Activated CD8-positive, alpha-beta T cell treated with anti-CD3 and anti-CD28 coated beads for 36 hours (primary cell): Measurements from ENCODE around the gene C2CD5. TPM values are rescaled to one million over a fixed set of nuclear protein-coding genes. Genes with fewer than 3 reads are reported as not detected.

Source experiments
- ATAC-seq: fragments of 200-7000 bp; cut with Tn5 transposase; one replicate; pipeline ENCODE4 v1.10.0; 2021; ENCODE audit warnings: mild to moderate bottlenecking, moderate library complexity
- CTCF ChIA-PET: fragments of 350-600 bp; sonication (Branson Sonifier 250); formaldehyde crosslinking; loops from one replicate; lab custom pipeline; 2021; ENCODE audit warnings: antibody characterized with exemption; lab: Charles Lee
- POLR2A ChIA-PET: fragments of 350-600 bp; sonication (Branson Sonifier 250); formaldehyde crosslinking; loops from one replicate; lab custom pipeline; 2021; ENCODE audit warnings: antibody characterized with exemption; lab: Charles Lee
- DNase-seq: peaks from one replicate; pipeline ENCODE4 v3.0.0-alpha.2; 2020
- H3K27ac Mint-ChIP-seq: one replicate; pipeline ENCODE4 v1.8.0; 2021; ENCODE audit warnings: mild to moderate bottlenecking, mixed read lengths
- H3K27me3 Mint-ChIP-seq: one replicate; pipeline ENCODE4 v1.8.0; 2021; ENCODE audit warnings: mixed read lengths
- H3K36me3 Mint-ChIP-seq: one replicate; pipeline ENCODE4 v1.8.0; 2021; ENCODE audit warnings: low read depth, mixed read lengths
- H3K4me1 Mint-ChIP-seq: one replicate; pipeline ENCODE4 v1.8.0; 2021; ENCODE audit warnings: low read depth, mixed read lengths
- H3K4me3 Mint-ChIP-seq: one replicate; pipeline ENCODE4 v1.8.0; 2021; ENCODE audit warnings: mild to moderate bottlenecking, moderate library complexity, mixed read lengths
- H3K9me3 Mint-ChIP-seq: one replicate; pipeline ENCODE4 v1.8.0; 2021; ENCODE audit warnings: mixed read lengths
- intact Hi-C: fragments of 100-400 bp; cut with micrococcal nuclease; formaldehyde crosslinking; loops from one replicate; pipeline ENCODE4 v1.10.0; 2022
- total RNA-seq, 2 experiments: library from RNA; stranded (reverse); gene quantifications; one replicate each; pipeline ENCODE4 v1.2.3, GENCODE V29; 2021
- TF ChIP-seq, protein P1 (sequence below): fragments of 200-600 bp; IDR thresholded peaks from one replicate; pipeline ENCODE4 v1.8.0; 2022; ENCODE audit warnings: antibody characterized with exemption, mild to moderate bottlenecking

C2CD5 gene
- total RNA-seq, 2 experiments from 2014 or later: 32.4 to 34.1 TPM

GRCh38 chr12:22408610-22409376 lies 135.5 kb downstream of the C2CD5 start:
- intact Hi-C loops: no loop called here
- no peak for DNase-seq
- no peaks in the 10 kb centered on the region for H3K9me3 Mint-ChIP-seq
- peak overlapping the region; percentile 87 for H3K27ac Mint-ChIP-seq
- no peaks in the 10 kb centered on the region for H3K27me3 Mint-ChIP-seq
- ATAC-seq: no peak
- CTCF ChIA-PET: interaction anchor here (1.1 kb wide), 1 partner anchor 73 kb away, joined by 4 read pairs; no protein-coding TSS in a partner anchor
- TF ChIP-seq, protein P1, sequence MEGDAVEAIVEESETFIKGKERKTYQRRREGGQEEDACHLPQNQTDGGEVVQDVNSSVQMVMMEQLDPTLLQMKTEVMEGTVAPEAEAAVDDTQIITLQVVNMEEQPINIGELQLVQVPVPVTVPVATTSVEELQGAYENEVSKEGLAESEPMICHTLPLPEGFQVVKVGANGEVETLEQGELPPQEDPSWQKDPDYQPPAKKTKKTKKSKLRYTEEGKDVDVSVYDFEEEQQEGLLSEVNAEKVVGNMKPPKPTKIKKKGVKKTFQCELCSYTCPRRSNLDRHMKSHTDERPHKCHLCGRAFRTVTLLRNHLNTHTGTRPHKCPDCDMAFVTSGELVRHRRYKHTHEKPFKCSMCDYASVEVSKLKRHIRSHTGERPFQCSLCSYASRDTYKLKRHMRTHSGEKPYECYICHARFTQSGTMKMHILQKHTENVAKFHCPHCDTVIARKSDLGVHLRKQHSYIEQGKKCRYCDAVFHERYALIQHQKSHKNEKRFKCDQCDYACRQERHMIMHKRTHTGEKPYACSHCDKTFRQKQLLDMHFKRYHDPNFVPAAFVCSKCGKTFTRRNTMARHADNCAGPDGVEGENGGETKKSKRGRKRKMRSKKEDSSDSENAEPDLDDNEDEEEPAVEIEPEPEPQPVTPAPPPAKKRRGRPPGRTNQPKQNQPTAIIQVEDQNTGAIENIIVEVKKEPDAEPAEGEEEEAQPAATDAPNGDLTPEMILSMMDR: no peak
- peaks cover 17% of the 10 kb centered on the region for H3K4me1 Mint-ChIP-seq
- POLR2A ChIA-PET: interaction anchor here (0.6 kb wide), 1 partner anchor 318 kb away, joined by 3 read pairs; no protein-coding TSS in a partner anchor
- H3K36me3 Mint-ChIP-seq: no peaks in the 10 kb centered on the region
- peak overlapping the region; percentile 62 for H3K4me3 Mint-ChIP-seq

DNA sequence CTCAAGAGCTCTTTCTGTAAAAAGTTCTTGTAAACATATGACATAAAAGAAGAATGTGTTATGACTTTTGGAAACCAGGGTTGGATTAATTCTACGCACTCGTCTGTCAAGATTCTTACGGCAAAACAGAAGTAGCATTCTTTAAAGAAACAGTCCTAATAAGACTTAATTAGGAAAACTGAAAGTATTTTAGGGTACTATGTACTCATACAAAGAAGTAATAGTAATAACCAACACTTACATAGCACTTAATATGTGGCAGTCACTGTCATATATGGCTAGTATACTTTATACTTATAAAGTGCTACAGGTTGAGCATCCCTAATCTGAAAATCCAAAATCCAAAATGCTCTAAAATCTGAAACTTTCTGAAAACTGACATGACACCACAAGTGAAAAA lies 136.9 kb downstream of the C2CD5 start:
- CTCF ChIA-PET: no interaction called here
- H3K27ac Mint-ChIP-seq: no peak overlapping the region

GRCh38 chr12:22406627-22407026 lies 137.7 kb downstream of the C2CD5 start:
- Mint-ChIP-seq H3K4me1 (peaks cover 17% of the 10 kb centered on the region), H3K36me3 (no peaks in the 10 kb centered on the region), H3K4me3 (no peak overlapping the region), H3K27ac (no peak overlapping the region), H3K9me3 (peaks cover under 1% of the 10 kb centered on the region), H3K27me3 (no peaks in the 10 kb centered on the region)
- ChIA-PET CTCF (interaction anchor here (0.6 kb wide), 1 partner anchor 89 kb away, joined by 3 read pairs; no protein-coding TSS in a partner anchor), POLR2A (no interaction called here)
- intact Hi-C loops: no loop called here
- DNase-seq (no peak), ATAC-seq (no peak)
- TF ChIP-seq, protein P1: no peak

More for the DNA sequence above, 136.9 kb downstream of the C2CD5 start:
- Mint-ChIP-seq H3K9me3 (no peaks in the 10 kb centered on the region), H3K27me3 (no peaks in the 10 kb centered on the region), H3K4me3 (no peak overlapping the region), H3K4me1 (peaks cover 17% of the 10 kb centered on the region), H3K36me3 (no peaks in the 10 kb centered on the region)
- TF ChIP-seq, protein P1: no peak
- intact Hi-C loops: no loop called here
- no peak for DNase-seq
- no peak for ATAC-seq
- POLR2A ChIA-PET: no interaction called here

- POLR2A ChIA-PET: no interaction called here
- intact Hi-C loops: no loop called here
- no peak for DNase-seq
- Mint-ChIP-seq H3K27ac (no peak overlapping the region), H3K36me3 (no peaks in the 10 kb centered on the region), H3K27me3 (no peaks in the 10 kb centered on the region), H3K4me1 (peaks cover 31% of the 10 kb centered on the region), H3K4me3 (no peak overlapping the region), H3K9me3 (peaks cover 5% of the 10 kb centered on the region)
- TF ChIP-seq, protein P1: no peak
- ATAC-seq: no peak
- CTCF ChIA-PET: interaction anchor here (1.6 to 2.6 kb wide), 2 partner anchors 64 to 299 kb away, joined by 3 to 11 read pairs; no protein-coding TSS in a partner anchor
Observed at GRCh38 chr12:22399464-22400180, 144.7 kb downstream of the C2CD5 start.

Other genes with a start within 250 kb of the C2CD5 start
- gene ST8SIA1, start 209.8 kb downstream of the C2CD5 start, total RNA-seq: 1 to 10 TPM; 1.5 to 2.5 TPM
- 10 to 100 TPM; 54.9 to 55.2 TPM for gene ETNK1, start 80.6 kb upstream of the C2CD5 start, total RNA-seq